ENCODE results near the gene ABCD4.
"Not testable (repeated sequence)": the region's sequence is repeated elsewhere in the genome, so short reads cannot be mapped to it uniquely, and the experiment has no call there.

DNA sequence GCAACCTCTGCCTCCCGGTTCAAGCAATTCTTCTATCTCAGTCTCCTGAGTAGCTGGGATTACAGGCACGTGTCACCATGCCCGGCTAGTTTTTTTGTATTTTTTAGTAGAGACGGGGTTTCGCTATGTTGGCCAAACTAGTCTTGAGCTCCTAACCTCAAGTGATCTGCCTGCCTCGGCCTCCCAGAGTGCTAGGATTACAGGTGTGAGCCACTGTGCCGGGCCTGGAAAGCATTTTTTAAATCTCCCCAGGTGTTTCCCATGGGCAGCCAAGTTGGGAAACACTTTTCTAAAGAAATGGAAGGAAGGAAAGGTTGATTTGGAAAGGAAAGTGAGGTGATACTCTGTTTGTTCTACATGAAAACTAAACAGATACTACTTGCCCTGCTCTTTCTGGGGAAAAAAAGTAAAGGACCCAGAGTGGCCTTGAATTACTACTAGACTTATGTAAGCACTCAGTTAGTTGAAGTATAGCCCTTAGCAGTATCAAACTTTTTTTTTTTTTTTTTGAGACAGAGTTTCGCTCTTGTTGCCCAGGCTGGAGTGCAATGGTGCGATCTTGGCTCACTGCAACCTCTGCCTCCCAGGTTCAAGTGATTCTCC is 27.3 kb upstream of the ABCD4 start:
- TF ChIP-seq, protein P1, sequence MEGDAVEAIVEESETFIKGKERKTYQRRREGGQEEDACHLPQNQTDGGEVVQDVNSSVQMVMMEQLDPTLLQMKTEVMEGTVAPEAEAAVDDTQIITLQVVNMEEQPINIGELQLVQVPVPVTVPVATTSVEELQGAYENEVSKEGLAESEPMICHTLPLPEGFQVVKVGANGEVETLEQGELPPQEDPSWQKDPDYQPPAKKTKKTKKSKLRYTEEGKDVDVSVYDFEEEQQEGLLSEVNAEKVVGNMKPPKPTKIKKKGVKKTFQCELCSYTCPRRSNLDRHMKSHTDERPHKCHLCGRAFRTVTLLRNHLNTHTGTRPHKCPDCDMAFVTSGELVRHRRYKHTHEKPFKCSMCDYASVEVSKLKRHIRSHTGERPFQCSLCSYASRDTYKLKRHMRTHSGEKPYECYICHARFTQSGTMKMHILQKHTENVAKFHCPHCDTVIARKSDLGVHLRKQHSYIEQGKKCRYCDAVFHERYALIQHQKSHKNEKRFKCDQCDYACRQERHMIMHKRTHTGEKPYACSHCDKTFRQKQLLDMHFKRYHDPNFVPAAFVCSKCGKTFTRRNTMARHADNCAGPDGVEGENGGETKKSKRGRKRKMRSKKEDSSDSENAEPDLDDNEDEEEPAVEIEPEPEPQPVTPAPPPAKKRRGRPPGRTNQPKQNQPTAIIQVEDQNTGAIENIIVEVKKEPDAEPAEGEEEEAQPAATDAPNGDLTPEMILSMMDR (conservative IDR thresholded peaks at IDR 0.05; ENCODE audit: low read length), result not testable (repeated sequence)
- TF ChIP-seq EZH2phosphoT487 (IDR thresholded peaks at IDR 0.05; ENCODE audit: borderline replicate concordance), result not testable (repeated sequence)
